Neural progenitor cell (in vitro differentiated cells): ENCODE data around the gene THRA. TPM values are rescaled to one million over a fixed set of nuclear protein-coding genes. Genes with fewer than 3 reads are reported as not detected.
A peak's percentile ranks its signal among the peaks of the same experiment; 100 is the strongest.

ENCODE experiments used
- DNase-seq: peaks from one replicate; pipeline ENCODE4 v3.0.0-alpha.2; 2016; ENCODE audit warnings: low spot score
- H2AFZ ChIP-seq: fragments of 200-600 bp; sonication (generic); replicated peaks from 2 replicates; pipeline ENCODE4 v1.6.1; 2016; ENCODE audit warnings: antibody characterized with exemption
- H3F3A ChIP-seq: fragments of 200-600 bp; sonication (generic); 2 replicates; pipeline ENCODE4 v1.6.1; 2016; ENCODE audit warnings: antibody characterized with exemption, low read depth
- H3K27ac ChIP-seq: fragments of 200-600 bp; sonication (generic); 2 replicates; pipeline ENCODE4 v1.5.1; 2016; ENCODE audit warnings: mild to moderate bottlenecking
- H3K27me3 ChIP-seq: fragments of 200-600 bp; sonication (generic); 2 replicates; pipeline ENCODE4 v1.6.1; 2016; ENCODE audit warnings: mild to moderate bottlenecking, moderate library complexity
- H3K36me3 ChIP-seq: fragments of 200-600 bp; sonication (generic); 2 replicates; pipeline ENCODE4 v1.5.1; 2016
- H3K4me1 ChIP-seq: fragments of 200-600 bp; sonication (generic); 2 replicates; pipeline ENCODE4 v1.6.1; 2016; ENCODE audit warnings: mixed run types
- H3K4me2 ChIP-seq: fragments of 200-600 bp; sonication (generic); 2 replicates; pipeline ENCODE4 v1.6.1; 2016
- H3K4me3 ChIP-seq: fragments of 200-600 bp; sonication (generic); 2 replicates; pipeline ENCODE4 v1.5.1; 2016
- H3K79me2 ChIP-seq: fragments of 200-600 bp; sonication (generic); 2 replicates; pipeline ENCODE4 v1.6.1; 2016; ENCODE audit warnings: low read depth
- H3K9ac ChIP-seq: fragments of 200-600 bp; sonication (generic); 2 replicates; pipeline ENCODE4 v1.6.1; 2016
- H3K9me3 ChIP-seq: fragments of 200-600 bp; sonication (generic); 2 replicates; pipeline ENCODE4 v1.5.1; 2016; ENCODE audit warnings: low read depth
- H4K20me1 ChIP-seq: fragments of 200-600 bp; sonication (generic); 2 replicates; pipeline ENCODE4 v1.6.1; 2016; ENCODE audit warnings: low read depth
- H3K27ac Mint-ChIP-seq: 3 replicates; pipeline ENCODE4 v1.8.0; 2021; ENCODE audit warnings: mixed read lengths
- H3K27me3 Mint-ChIP-seq: 2 replicates; pipeline ENCODE4 v1.8.0; 2022; ENCODE audit warnings: low read depth, mild to moderate bottlenecking, inconsistent platforms, moderate library complexity, mixed read lengths; ENCODE audit not compliant: insufficient read depth
- H3K36me3 Mint-ChIP-seq: 3 replicates; pipeline ENCODE4 v1.8.0; 2021; ENCODE audit warnings: mixed read lengths
- H3K4me1 Mint-ChIP-seq: 3 replicates; pipeline ENCODE4 v1.8.0; 2021; ENCODE audit warnings: mixed read lengths
- H3K4me3 Mint-ChIP-seq: 3 replicates; pipeline ENCODE4 v1.8.0; 2021; ENCODE audit warnings: mild to moderate bottlenecking, moderate library complexity, mixed read lengths
- H3K9me3 Mint-ChIP-seq: 3 replicates; pipeline ENCODE4 v1.8.0; 2020; ENCODE audit warnings: mixed read lengths
- CTCF ChIP-seq: fragments of 200-600 bp; sonication (generic); IDR thresholded peaks from 2 replicates; pipeline ENCODE4 v1.5.1; 2017; ENCODE audit warnings: antibody characterized with exemption, mild to moderate bottlenecking
- EZH2 ChIP-seq: fragments of 200-600 bp; sonication (generic); IDR thresholded peaks from 2 replicates; pipeline ENCODE4 v1.6.1; 2017; ENCODE audit warnings: antibody characterized with exemption, mild to moderate bottlenecking, moderate library complexity
- EZH2phosphoT487 ChIP-seq: fragments of 200-600 bp; sonication (generic); IDR thresholded peaks from 2 replicates; pipeline ENCODE4 v1.6.1; 2017; ENCODE audit warnings: antibody characterized with exemption
- total RNA-seq: library from RNA; depleted of rRNA; stranded (reverse); fragments of >200 nt; gene quantifications from 2 replicates; pipeline ENCODE4 v1.2.3, GENCODE V29; 2015; ENCODE audit warnings: low replicate concordance

Gene THRA
- total RNA-seq, 1 donor from 2014 or later: 14.5 TPM

GRCh38 chr17:40019140-40019991 is 43.4 kb upstream of the THRA start:
- Histone ChIP-seq H3K4me2 (peak overlapping the region; percentile 74), H3K36me3 (no peaks in the 10 kb centered on the region), H3K4me3 (no peak overlapping the region), H3K9me3 (no peaks in the 10 kb centered on the region), H3K27me3 (no peaks in the 10 kb centered on the region), H3F3A (peaks cover 21% of the 10 kb centered on the region), H3K9ac (no peak overlapping the region), H2AFZ (no peak overlapping the region), H3K27ac (peak overlapping the region; percentile 31), H4K20me1 (peaks cover 4% of the 10 kb centered on the region), H3K4me1 (peaks cover 31% of the 10 kb centered on the region), H3K79me2 (no peaks in the 10 kb centered on the region)
- Mint-ChIP-seq H3K4me1 (peaks cover 22% of the 10 kb centered on the region), H3K4me3 (peak overlapping the region; percentile 65), H3K27me3 (peaks cover 2% of the 10 kb centered on the region), H3K27ac (peak overlapping the region; percentile 90), H3K36me3 (peaks cover 9% of the 10 kb centered on the region), H3K9me3 (no peaks in the 10 kb centered on the region)
- no peak for DNase-seq
- TF ChIP-seq EZH2phosphoT487: no peak
- peak; percentile 7 for TF ChIP-seq CTCF

GRCh38 chr17:40020146-40020545 is 42.6 kb upstream of the THRA start:
- H3K9ac ChIP-seq: no peak overlapping the region
- Mint-ChIP-seq H3K4me3 (no peak overlapping the region), H3K27ac (no peak overlapping the region), H3K9me3 (no peaks in the 10 kb centered on the region), H3K27me3 (peaks cover 2% of the 10 kb centered on the region), H3K36me3 (peaks cover 9% of the 10 kb centered on the region), H3K4me1 (peaks cover 18% of the 10 kb centered on the region)
- peaks cover 23% of the 10 kb centered on the region for H3K4me1 ChIP-seq
- H3F3A ChIP-seq: peaks cover 21% of the 10 kb centered on the region
- no peak for DNase-seq
- peaks cover 4% of the 10 kb centered on the region for H4K20me1 ChIP-seq
- no peak overlapping the region for H2AFZ ChIP-seq
- no peaks in the 10 kb centered on the region for H3K79me2 ChIP-seq
- no peaks in the 10 kb centered on the region for H3K27me3 ChIP-seq
- no peaks in the 10 kb centered on the region for H3K36me3 ChIP-seq
- H3K4me2 ChIP-seq: no peak overlapping the region
- TF ChIP-seq EZH2 (no peak), CTCF (no peak), EZH2phosphoT487 (no peak)
- H3K27ac ChIP-seq: no peak overlapping the region
- H3K9me3 ChIP-seq: no peaks in the 10 kb centered on the region
- H3K4me3 ChIP-seq: no peak overlapping the region

GRCh38 chr17:40021451-40021971 is 41.3 kb upstream of the THRA start:
- Mint-ChIP-seq H3K4me1 (peaks cover 23% of the 10 kb centered on the region), H3K36me3 (peaks cover 22% of the 10 kb centered on the region), H3K4me3 (no peak overlapping the region), H3K9me3 (no peaks in the 10 kb centered on the region), H3K27ac (no peak overlapping the region), H3K27me3 (no peaks in the 10 kb centered on the region)
- Histone ChIP-seq H4K20me1 (peaks cover 4% of the 10 kb centered on the region), H3K79me2 (no peaks in the 10 kb centered on the region), H3K4me1 (peaks cover 17% of the 10 kb centered on the region), H3K9ac (no peak overlapping the region), H3K4me3 (no peak overlapping the region), H3K9me3 (no peaks in the 10 kb centered on the region), H3K36me3 (no peaks in the 10 kb centered on the region), H2AFZ (no peak overlapping the region), H3F3A (peaks cover 21% of the 10 kb centered on the region), H3K4me2 (no peak overlapping the region), H3K27ac (no peak overlapping the region), H3K27me3 (no peaks in the 10 kb centered on the region)
- DNase-seq: no peak
- TF ChIP-seq CTCF (no peak), EZH2phosphoT487 (no peak), EZH2 (no peak)
